ENCODE results near the gene TXNDC15. TPM values are rescaled to one million over a fixed set of nuclear protein-coding genes. Genes with fewer than 3 reads are reported as not detected.

TXNDC15 gene
- total and polyA plus RNA-seq, 5 donors from 2014 or later, result 15.4 to 33.9 (median 17.4) TPM

DNA sequence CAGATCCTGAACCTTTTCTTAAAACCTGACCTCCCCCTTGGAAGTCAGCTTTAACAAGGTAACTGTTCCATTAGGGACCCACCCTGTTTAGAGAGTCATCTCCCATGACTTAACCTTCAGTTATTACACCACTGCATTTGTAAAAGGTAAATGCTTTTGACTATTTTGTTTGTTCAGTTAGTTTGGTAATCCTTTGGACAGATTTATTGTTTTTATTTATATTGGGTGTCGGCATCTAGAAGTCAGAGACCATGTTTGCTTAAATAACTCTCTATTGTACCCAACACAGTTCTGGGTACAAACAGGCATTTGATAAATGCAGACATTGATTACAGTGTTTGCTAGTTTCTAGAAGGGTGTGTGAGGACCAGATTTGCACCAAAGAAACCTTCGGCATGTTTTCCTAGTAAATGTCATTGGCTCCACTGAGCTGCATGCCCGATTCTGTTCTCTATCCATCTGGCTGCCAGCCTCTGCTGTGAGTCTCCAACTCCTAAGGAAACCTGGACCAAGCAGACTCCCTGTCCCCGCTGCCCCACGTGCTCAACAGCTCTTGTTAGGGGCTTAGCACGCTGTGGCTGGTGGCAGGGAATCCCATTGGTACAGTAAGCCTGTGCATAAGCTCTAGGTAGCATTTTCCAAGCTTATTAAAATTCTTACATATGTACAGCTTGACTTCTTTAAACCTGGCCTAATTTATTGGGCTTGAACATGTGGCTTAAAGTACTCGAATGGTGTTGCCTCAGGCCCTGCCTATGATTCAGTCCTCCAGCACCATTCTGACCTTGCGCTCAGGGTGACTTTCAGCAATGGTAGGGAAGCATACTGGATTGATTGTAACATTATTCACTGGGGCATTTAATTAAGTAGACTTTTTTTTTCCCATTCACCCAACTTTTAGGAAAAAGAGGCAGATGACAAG, 37.4 kb downstream of the TXNDC15 start:
- H3K27me3 ChIP-seq (ENCODE audit: control insufficient read depth, insufficient read depth, low read length), result no peaks in the 10 kb centered on the region
- H3K27ac ChIP-seq (ENCODE audit: insufficient read depth, low read length, poor library complexity, severe bottlenecking), result no peak overlapping the region
- Mint-ChIP-seq H3K9me3 (no peaks in the 10 kb centered on the region), H3K27ac (peak overlapping the region in 1 of 3 donors; percentile 66), H3K36me3 (peaks cover 11% of the 10 kb centered on the region), H3K27me3 (no peaks in the 10 kb centered on the region), H3K4me3 (peak overlapping the region in 1 of 4 donors; percentile 16), H3K4me1 (peaks cover 0 to 13% (median 7%) of the 10 kb centered on the region in 4 donors)
- H3K9me3 ChIP-seq (ENCODE audit: control insufficient read depth in 2 of 2, low read length in 2 of 2), result no peaks in the 10 kb centered on the region
- ATAC-seq (ENCODE audit: low read depth in 2 of 2), result no peak
- H3K36me3 ChIP-seq (ENCODE audit: control insufficient read depth, insufficient read depth, low read length), result peaks cover 47% of the 10 kb centered on the region
- DNase-seq, result no peak
- no peaks in the 10 kb centered on the region for H3K4me1 ChIP-seq (ENCODE audit: control insufficient read depth, insufficient read depth, low read length, poor library complexity, severe bottlenecking)
- no peak overlapping the region for H3K4me3 ChIP-seq (ENCODE audit: low read depth, low read length)

DNA sequence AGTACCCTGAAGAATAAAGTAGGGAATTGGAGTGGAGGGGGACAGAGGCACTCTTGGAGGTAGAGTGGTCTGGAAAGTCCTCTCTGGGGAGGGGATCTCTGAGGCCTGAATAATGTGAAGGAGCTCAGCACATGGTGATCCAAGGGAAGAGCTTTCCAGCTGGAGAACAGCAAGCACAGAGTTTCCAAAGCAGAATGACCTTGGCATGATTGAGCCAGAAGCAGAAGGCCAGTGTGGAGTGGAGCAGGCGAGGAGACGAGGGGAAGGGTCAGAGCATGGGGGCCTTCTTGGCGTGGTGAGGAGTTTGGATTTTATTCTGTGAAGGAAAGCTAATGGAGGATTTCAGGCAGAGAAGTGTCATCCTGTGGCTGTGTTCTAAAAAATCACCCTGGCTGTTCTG, 39.1 kb downstream of the TXNDC15 start:
- Mint-ChIP-seq H3K4me3 (no peak overlapping the region), H3K9me3 (no peaks in the 10 kb centered on the region), H3K36me3 (peaks cover 21% of the 10 kb centered on the region), H3K27me3 (no peaks in the 10 kb centered on the region), H3K4me1 (peaks cover 0 to 15% (median 12%) of the 10 kb centered on the region in 4 donors), H3K27ac (no peak overlapping the region)
- ATAC-seq (ENCODE audit: low read depth in 2 of 2) (no peak), DNase-seq (no peak)
- Histone ChIP-seq H3K4me1 (ENCODE audit: control insufficient read depth, insufficient read depth, low read length, poor library complexity, severe bottlenecking) (no peaks in the 10 kb centered on the region), H3K9me3 (ENCODE audit: control insufficient read depth in 2 of 2, low read length in 2 of 2) (no peaks in the 10 kb centered on the region), H3K27me3 (ENCODE audit: control insufficient read depth, insufficient read depth, low read length) (no peaks in the 10 kb centered on the region), H3K4me3 (ENCODE audit: low read depth, low read length) (no peak overlapping the region), H3K27ac (ENCODE audit: insufficient read depth, low read length, poor library complexity, severe bottlenecking) (no peak overlapping the region), H3K36me3 (ENCODE audit: control insufficient read depth, insufficient read depth, low read length) (peaks cover 55% of the 10 kb centered on the region)

DNA sequence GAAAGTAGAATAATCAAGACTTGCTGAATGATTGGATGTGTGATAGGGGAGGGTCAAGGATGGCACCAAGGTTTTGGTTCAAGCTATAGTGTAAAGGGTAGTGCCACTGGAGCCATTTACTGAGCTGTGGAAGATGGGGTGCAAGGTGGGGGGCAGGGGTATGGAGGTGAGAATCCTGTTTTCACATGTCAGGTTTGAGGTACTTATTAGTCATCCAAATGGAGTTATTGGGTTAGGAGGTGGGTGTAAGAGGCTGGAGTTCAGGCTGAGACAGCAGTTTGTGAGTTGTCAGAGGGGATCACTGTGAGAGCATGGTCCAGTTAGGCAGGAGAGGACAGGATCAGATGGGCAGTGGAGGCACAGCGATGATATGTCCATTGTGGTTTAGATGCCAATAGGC, 39.6 kb downstream of the TXNDC15 start:
- Mint-ChIP-seq H3K36me3 (peaks cover 22% of the 10 kb centered on the region), H3K27ac (no peak overlapping the region), H3K4me1 (peaks cover 2 to 17% (median 14%) of the 10 kb centered on the region in 4 donors), H3K4me3 (no peak overlapping the region), H3K9me3 (no peaks in the 10 kb centered on the region), H3K27me3 (no peaks in the 10 kb centered on the region)
- Histone ChIP-seq H3K4me1 (ENCODE audit: control insufficient read depth, insufficient read depth, low read length, poor library complexity, severe bottlenecking) (no peaks in the 10 kb centered on the region), H3K9me3 (ENCODE audit: control insufficient read depth in 2 of 2, low read length in 2 of 2) (no peaks in the 10 kb centered on the region), H3K4me3 (ENCODE audit: low read depth, low read length) (no peak overlapping the region), H3K36me3 (ENCODE audit: control insufficient read depth, insufficient read depth, low read length) (peaks cover 55% of the 10 kb centered on the region), H3K27ac (ENCODE audit: insufficient read depth, low read length, poor library complexity, severe bottlenecking) (no peak overlapping the region), H3K27me3 (ENCODE audit: control insufficient read depth, insufficient read depth, low read length) (no peaks in the 10 kb centered on the region)
- DNase-seq, result no peak
- ATAC-seq (ENCODE audit: low read depth in 2 of 2), result no peak

DNA sequence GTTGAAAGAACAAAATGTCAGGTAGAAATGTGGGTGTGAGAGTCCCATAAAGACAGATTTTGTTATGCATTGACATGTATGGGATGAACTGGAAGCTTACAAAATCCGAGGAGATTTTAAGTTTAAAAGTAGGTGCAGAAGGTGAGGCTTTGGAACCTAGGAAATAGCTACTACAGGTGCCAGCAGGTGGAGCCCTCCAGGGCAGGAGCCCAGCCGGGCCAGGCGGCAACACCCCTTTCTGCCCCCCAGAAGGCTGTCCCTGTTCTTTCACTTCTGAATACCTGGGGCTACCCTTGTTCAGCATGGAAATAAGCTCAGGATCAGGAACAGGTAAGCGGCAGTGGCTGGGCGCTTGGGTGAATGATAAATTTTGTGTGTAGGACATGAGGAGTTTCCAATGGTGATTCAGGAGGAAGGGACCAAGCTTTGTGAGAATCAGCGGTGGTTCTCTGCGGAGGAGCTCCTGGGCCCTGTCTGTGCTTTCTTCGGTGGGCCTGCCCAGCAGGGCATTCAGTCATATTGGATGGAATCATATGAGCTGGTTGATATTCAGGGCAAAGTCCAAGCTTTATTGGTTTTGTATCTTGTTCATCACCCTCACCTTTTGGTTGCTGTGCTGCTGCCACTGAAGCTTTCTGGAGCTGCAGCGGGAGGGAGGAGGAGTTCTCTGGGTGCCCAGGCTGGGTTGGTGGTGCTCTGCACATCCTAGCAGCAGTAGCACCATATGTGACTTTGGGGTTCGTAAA, 43.1 kb downstream of the TXNDC15 start:
- H3K4me3 Mint-ChIP-seq, result no peak overlapping the region
- no peak overlapping the region for H3K4me3 ChIP-seq (ENCODE audit: low read depth, low read length)
- H3K27ac Mint-ChIP-seq, result no peak overlapping the region
- ATAC-seq (ENCODE audit: low read depth in 2 of 2) (no peak), DNase-seq (no peak)
- no peaks in the 10 kb centered on the region for H3K27me3 ChIP-seq (ENCODE audit: control insufficient read depth, insufficient read depth, low read length)
- peaks cover 0 to 2% (median 0%) of the 10 kb centered on the region in 7 donors for H3K9me3 Mint-ChIP-seq
- H3K27ac ChIP-seq (ENCODE audit: insufficient read depth, low read length, poor library complexity, severe bottlenecking), result no peak overlapping the region
- H3K36me3 Mint-ChIP-seq, result peaks cover 34% of the 10 kb centered on the region
- H3K36me3 ChIP-seq (ENCODE audit: control insufficient read depth, insufficient read depth, low read length), result peaks cover 54% of the 10 kb centered on the region
- no peaks in the 10 kb centered on the region for H3K27me3 Mint-ChIP-seq
- H3K9me3 ChIP-seq (ENCODE audit: control insufficient read depth in 2 of 2, low read length in 2 of 2), result no peaks in the 10 kb centered on the region
- no peaks in the 10 kb centered on the region for H3K4me1 ChIP-seq (ENCODE audit: control insufficient read depth, insufficient read depth, low read length, poor library complexity, severe bottlenecking)
- H3K4me1 Mint-ChIP-seq, result peaks cover 16 to 23% (median 19%) of the 10 kb centered on the region in 4 donors

DNA sequence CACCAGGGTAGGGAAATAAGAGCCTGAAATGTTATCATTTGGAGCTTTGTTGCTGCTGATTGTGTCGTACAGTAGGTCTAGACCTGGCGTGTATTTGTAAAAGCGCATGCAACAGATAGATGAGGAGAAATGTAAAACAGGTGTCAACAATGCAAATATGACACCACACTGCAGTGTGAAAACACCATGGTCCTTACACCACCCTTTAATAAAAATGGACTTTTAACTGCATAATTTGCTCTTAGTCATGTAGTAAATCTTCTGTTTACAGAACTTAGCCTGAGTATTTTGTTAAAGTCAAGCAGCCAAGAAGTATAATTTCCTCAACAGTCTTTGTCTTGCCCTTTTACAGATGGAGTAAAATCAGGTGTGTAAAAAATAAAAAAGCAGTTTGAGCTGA, 44.7 kb downstream of the TXNDC15 start:
- no peaks in the 10 kb centered on the region for H3K4me1 ChIP-seq (ENCODE audit: control insufficient read depth, insufficient read depth, low read length, poor library complexity, severe bottlenecking)
- Mint-ChIP-seq H3K27ac (peak overlapping the region; percentile 43 to 72 (median 56)), H3K4me1 (peaks cover 16 to 23% (median 19%) of the 10 kb centered on the region in 4 donors), H3K4me3 (no peak overlapping the region), H3K36me3 (peaks cover 37% of the 10 kb centered on the region), H3K27me3 (no peaks in the 10 kb centered on the region), H3K9me3 (peaks cover 0 to 2% (median 0%) of the 10 kb centered on the region in 7 donors)
- ATAC-seq (ENCODE audit: low read depth in 2 of 2) (no peak), DNase-seq (no peak)
- H3K27ac ChIP-seq (ENCODE audit: insufficient read depth, low read length, poor library complexity, severe bottlenecking), result no peak overlapping the region
- no peaks in the 10 kb centered on the region for H3K27me3 ChIP-seq (ENCODE audit: control insufficient read depth, insufficient read depth, low read length)
- H3K4me3 ChIP-seq (ENCODE audit: low read depth, low read length), result no peak overlapping the region
- H3K9me3 ChIP-seq (ENCODE audit: control insufficient read depth in 2 of 2, low read length in 2 of 2), result no peaks in the 10 kb centered on the region
- peaks cover 42% of the 10 kb centered on the region for H3K36me3 ChIP-seq (ENCODE audit: control insufficient read depth, insufficient read depth, low read length)

DNA sequence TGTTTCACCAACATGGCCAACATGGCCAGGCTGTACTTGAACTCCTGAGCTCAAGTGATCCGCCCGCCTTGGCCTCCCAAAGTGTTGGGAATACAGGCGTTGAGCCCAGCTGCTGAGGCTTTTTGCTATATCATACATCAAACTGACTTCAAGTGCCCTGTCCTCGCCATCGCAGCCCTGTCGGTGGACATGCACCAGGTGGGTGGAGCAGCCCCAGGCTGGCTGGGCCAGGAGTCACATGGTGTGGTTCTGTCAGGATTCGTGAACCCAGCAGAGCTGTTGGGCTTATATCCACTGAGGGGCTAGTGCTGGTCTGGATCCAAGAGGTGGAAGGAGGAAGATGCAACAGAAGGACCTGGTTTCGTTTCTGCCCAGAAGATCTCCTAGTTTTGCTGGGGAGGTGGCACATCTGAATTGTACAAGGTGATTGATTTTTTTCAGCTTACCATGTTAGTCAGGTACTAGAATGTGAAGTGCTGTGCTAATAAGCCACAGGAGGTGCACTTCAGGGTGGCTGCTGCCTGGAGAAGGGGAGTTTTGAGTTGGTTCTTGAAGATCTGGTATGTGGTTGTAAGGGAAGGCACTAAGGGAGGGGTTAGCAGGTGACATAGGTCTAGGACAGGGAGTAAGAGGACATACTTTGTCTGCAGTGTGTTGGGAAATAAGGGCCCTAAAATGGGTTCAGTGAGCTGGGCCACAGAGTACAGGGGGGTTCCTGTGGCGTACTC, 46.8 kb downstream of the TXNDC15 start:
- Histone ChIP-seq H3K9me3 (ENCODE audit: control insufficient read depth in 2 of 2, low read length in 2 of 2) (no peaks in the 10 kb centered on the region), H3K4me1 (ENCODE audit: control insufficient read depth, insufficient read depth, low read length, poor library complexity, severe bottlenecking) (no peaks in the 10 kb centered on the region), H3K27me3 (ENCODE audit: control insufficient read depth, insufficient read depth, low read length) (no peaks in the 10 kb centered on the region), H3K36me3 (ENCODE audit: control insufficient read depth, insufficient read depth, low read length) (peaks cover 27% of the 10 kb centered on the region), H3K4me3 (ENCODE audit: low read depth, low read length) (no peak overlapping the region), H3K27ac (ENCODE audit: insufficient read depth, low read length, poor library complexity, severe bottlenecking) (no peak overlapping the region)
- Mint-ChIP-seq H3K27ac (peak overlapping the region in 2 of 3 donors; percentile 5 to 70), H3K9me3 (peaks cover 0 to 2% (median 0%) of the 10 kb centered on the region in 7 donors), H3K27me3 (no peaks in the 10 kb centered on the region), H3K4me1 (peaks cover 16 to 23% (median 19%) of the 10 kb centered on the region in 4 donors), H3K36me3 (peaks cover 37% of the 10 kb centered on the region), H3K4me3 (no peak overlapping the region)
- DNase-seq, result no peak
- no peak for ATAC-seq (ENCODE audit: low read depth in 2 of 2)

DNA sequence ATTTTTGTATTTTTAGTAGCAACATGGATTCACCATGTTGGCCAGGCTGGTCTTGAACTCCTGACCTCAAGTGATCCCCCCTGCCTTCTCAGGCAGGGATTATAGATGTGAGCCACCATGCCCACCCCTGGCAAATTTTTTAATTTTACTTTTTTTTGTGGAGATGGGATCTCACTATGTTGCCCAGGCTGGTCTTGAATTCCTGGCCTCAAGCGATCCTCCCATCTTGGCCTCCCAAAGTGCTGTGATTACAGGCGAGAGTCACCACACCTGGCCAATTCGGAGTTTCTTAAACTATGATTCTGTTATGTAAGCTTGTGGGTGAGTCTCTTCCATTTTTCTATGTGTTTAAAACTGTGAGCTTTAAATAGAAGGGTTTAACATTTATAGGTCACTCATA, 58.3 kb downstream of the TXNDC15 start:
- Histone ChIP-seq H3K4me3 (ENCODE audit: low read depth, low read length) (no peak overlapping the region), H3K4me1 (ENCODE audit: control insufficient read depth, insufficient read depth, low read length, poor library complexity, severe bottlenecking) (no peaks in the 10 kb centered on the region), H3K36me3 (ENCODE audit: control insufficient read depth, insufficient read depth, low read length) (peaks cover 39% of the 10 kb centered on the region), H3K27ac (ENCODE audit: insufficient read depth, low read length, poor library complexity, severe bottlenecking) (no peak overlapping the region), H3K9me3 (ENCODE audit: control insufficient read depth in 2 of 2, low read length in 2 of 2) (no peaks in the 10 kb centered on the region), H3K27me3 (ENCODE audit: control insufficient read depth, insufficient read depth, low read length) (no peaks in the 10 kb centered on the region)
- Mint-ChIP-seq H3K4me3 (no peak overlapping the region), H3K9me3 (no peaks in the 10 kb centered on the region), H3K27ac (no peak overlapping the region), H3K4me1 (peaks cover 0 to 4% (median 1%) of the 10 kb centered on the region in 4 donors), H3K36me3 (peaks cover 12% of the 10 kb centered on the region), H3K27me3 (no peaks in the 10 kb centered on the region)
- ATAC-seq (ENCODE audit: low read depth in 2 of 2) (no peak), DNase-seq (no peak)
